Esophagus (tissue), 2 donors: ENCODE measurements around the gene DNAJB11. TPM values are rescaled to one million over a fixed set of nuclear protein-coding genes. Genes with fewer than 3 reads are reported as not detected.

ENCODE experiments used
- H3K27ac ChIP-seq, 2 donors: one replicate each; pipeline ENCODE4 v1.5.1; 2013; ENCODE audit warnings: low read depth in 2 of 2, mild to moderate bottlenecking in 2 of 2, inconsistent platforms in 1 of 2, low read length in 1 of 2, moderate library complexity in 1 of 2
- H3K27me3 ChIP-seq, 2 donors: one replicate each; pipeline ENCODE4 v1.6.1; 2013; ENCODE audit warnings: low read length in 2 of 2, control low read depth in 1 of 2, mild to moderate bottlenecking in 1 of 2; ENCODE audit not compliant: insufficient read depth in 2 of 2, control insufficient read depth in 1 of 2
- H3K36me3 ChIP-seq, 2 donors: one replicate each; pipeline ENCODE4 v1.6.1; 2013; ENCODE audit warnings: low read length in 1 of 2; ENCODE audit not compliant: control insufficient read depth in 2 of 2, insufficient read depth in 2 of 2
- H3K4me1 ChIP-seq, 2 donors: one replicate each; pipeline ENCODE4 v1.6.1; 2013; ENCODE audit warnings: low read length in 1 of 2; ENCODE audit not compliant: control insufficient read depth in 2 of 2, insufficient read depth in 2 of 2
- H3K4me3 ChIP-seq, 2 donors: one replicate each; pipeline ENCODE4 v1.5.1; 2013; ENCODE audit warnings: low read length in 2 of 2, mild to moderate bottlenecking in 2 of 2, low read depth in 1 of 2, moderate library complexity in 1 of 2
- H3K9me3 ChIP-seq, 2 donors: one replicate each; pipeline ENCODE4 v1.6.1; 2013; ENCODE audit warnings: mild to moderate bottlenecking in 2 of 2, low read depth in 1 of 2, low read length in 1 of 2, moderate library complexity in 1 of 2; ENCODE audit not compliant: control insufficient read depth in 2 of 2, insufficient read depth in 1 of 2
- whole genome bisulfite sequencing, 2 donors: extraction: QIAGEN DNeasy Blood & Tissue Kit; methylation state at CpG; one replicate each; pipeline ENCODE4 v1.1.7; 2013; 5-methylcytosine and 5-hydroxymethylcytosine counted together
- polyA plus RNA-seq, 2 donors: library from polyadenylated mRNA; stranded (reverse); fragments of 200-250 nt; gene quantifications; one replicate each; pipeline ENCODE4 v1.2.3, GENCODE V29; 2013
- donor health status: healthy with polysubstance abuse.
- donor health status: Bipolar disorder and iron deficiency.

Gene DNAJB11
- polyA plus RNA-seq, 2 donors, result 30.7 to 43.4 TPM

GRCh38 chr3:186621894-186622650 is 51.6 kb downstream of the DNAJB11 start:
- H3K27me3 ChIP-seq, result no peaks in the 10 kb centered on the region
- H3K9me3 ChIP-seq, result peaks cover 0 to 3% of the 10 kb centered on the region in 2 donors
- 76 to 85% methylated on average over 7 of the region's 7 CpGs for whole genome bisulfite sequencing, 2 donors
- H3K4me3 ChIP-seq, result no peak overlapping the region
- no peak overlapping the region for H3K27ac ChIP-seq
- H3K36me3 ChIP-seq, result no peaks in the 10 kb centered on the region
- H3K4me1 ChIP-seq, result no peaks in the 10 kb centered on the region

- Histone ChIP-seq H3K27ac (no peak overlapping the region), H3K9me3 (peaks cover 0 to 3% of the 10 kb centered on the region in 2 donors), H3K4me1 (no peaks in the 10 kb centered on the region), H3K36me3 (no peaks in the 10 kb centered on the region), H3K4me3 (no peak overlapping the region), H3K27me3 (no peaks in the 10 kb centered on the region)
- 35 to 47% methylated on average over 2 of the region's 2 CpGs for WGBS, 2 donors
Measured at GRCh38 chr3:186622651-186623310, 52.3 kb downstream of the DNAJB11 start.

GRCh38 chr3:186624598-186624997 is 54.1 kb downstream of the DNAJB11 start:
- Histone ChIP-seq H3K9me3 (peaks cover 0 to 3% of the 10 kb centered on the region in 2 donors), H3K36me3 (no peaks in the 10 kb centered on the region), H3K4me3 (no peak overlapping the region), H3K4me1 (no peaks in the 10 kb centered on the region), H3K27ac (no peak overlapping the region), H3K27me3 (no peaks in the 10 kb centered on the region)
- 73 to 76% methylated on average over 4 of the region's 4 CpGs for WGBS, 2 donors

- H3K4me3 ChIP-seq, result no peak overlapping the region
- no peaks in the 10 kb centered on the region for H3K27me3 ChIP-seq
- H3K27ac ChIP-seq, result no peak overlapping the region
- H3K9me3 ChIP-seq, result peaks cover 0 to 3% of the 10 kb centered on the region in 2 donors
- 66 to 75% methylated on average over 4 of the region's 4 CpGs for WGBS, 2 donors
- no peaks in the 10 kb centered on the region for H3K36me3 ChIP-seq
- no peaks in the 10 kb centered on the region for H3K4me1 ChIP-seq
Measured at GRCh38 chr3:186625600-186626042, 55.1 kb downstream of the DNAJB11 start.

GRCh38 chr3:186626254-186626847 is 55.8 kb downstream of the DNAJB11 start:
- Histone ChIP-seq H3K27me3 (no peaks in the 10 kb centered on the region), H3K27ac (peak overlapping the region; percentile 8 to 43), H3K4me3 (no peak overlapping the region), H3K36me3 (no peaks in the 10 kb centered on the region), H3K4me1 (no peaks in the 10 kb centered on the region), H3K9me3 (peaks cover 0 to 3% of the 10 kb centered on the region in 2 donors)
- 65% methylated on average over 7 of the region's 7 CpGs for WGBS, 2 donors

- Histone ChIP-seq H3K27me3 (no peaks in the 10 kb centered on the region), H3K4me1 (no peaks in the 10 kb centered on the region), H3K36me3 (no peaks in the 10 kb centered on the region), H3K4me3 (no peak overlapping the region), H3K9me3 (peaks cover 0 to 3% of the 10 kb centered on the region in 2 donors), H3K27ac (no peak overlapping the region)
- WGBS, 2 donors, result 92 to 93% methylated on average over 7 of the region's 7 CpGs
Measured at GRCh38 chr3:186627852-186628414, 57.4 kb downstream of the DNAJB11 start.

GRCh38 chr3:186628756-186629155 is 58.2 kb downstream of the DNAJB11 start:
- H3K9me3 ChIP-seq, result peaks cover 0 to 3% of the 10 kb centered on the region in 2 donors
- no peaks in the 10 kb centered on the region for H3K4me1 ChIP-seq
- H3K4me3 ChIP-seq, result no peak overlapping the region
- H3K36me3 ChIP-seq, result no peaks in the 10 kb centered on the region
- WGBS, 2 donors, result 85 to 88% methylated on average over 7 of the region's 7 CpGs
- no peak overlapping the region for H3K27ac ChIP-seq
- H3K27me3 ChIP-seq, result no peaks in the 10 kb centered on the region

GRCh38 chr3:186630950-186631641 is 60.6 kb downstream of the DNAJB11 start:
- Histone ChIP-seq H3K27me3 (no peaks in the 10 kb centered on the region), H3K4me3 (no peak overlapping the region), H3K4me1 (no peaks in the 10 kb centered on the region), H3K27ac (no peak overlapping the region), H3K36me3 (no peaks in the 10 kb centered on the region), H3K9me3 (peaks cover 0 to 3% of the 10 kb centered on the region in 2 donors)
- WGBS, 2 donors, result 71 to 84% methylated on average over 6 of the region's 6 CpGs

GRCh38 chr3:186633481-186633880 is 63.0 kb downstream of the DNAJB11 start:
- H3K4me3 ChIP-seq, result no peak overlapping the region
- no peaks in the 10 kb centered on the region for H3K4me1 ChIP-seq
- no peaks in the 10 kb centered on the region for H3K9me3 ChIP-seq
- no peak overlapping the region for H3K27ac ChIP-seq
- H3K27me3 ChIP-seq, result no peaks in the 10 kb centered on the region
- no peaks in the 10 kb centered on the region for H3K36me3 ChIP-seq
